HepG2 (cell line): ENCODE measurements around the gene FBXL12. TPM values are rescaled to one million over a fixed set of nuclear protein-coding genes. Genes with fewer than 3 reads are reported as not detected.

ENCODE experiments used
- ATAC-seq: fragments of 200-7000 bp; cut with Tn5 transposase; 3 replicates; pipeline ENCODE4 v1.9.1; 2020; ENCODE audit warnings: mild to moderate bottlenecking, moderate library complexity
- BruUV-seq: library from RNA; stranded (reverse); fragments of 400-500 nt; replicated peaks from 2 replicates; lab custom pipeline; 2021; lab: Mats Ljungman, UMichigan
- CTCF ChIA-PET: fragments of 300-600 bp; formaldehyde crosslinking; extraction: SDS; loops from one replicate; lab custom pipeline; 2021; ENCODE audit warnings: low total read pairs, inconsistent platforms, low intra/inter-chr PET ratio; lab: Yijun Ruan, JAX
- POLR2A ChIA-PET: fragments of 350-600 bp; sonication (Branson Sonifier 250); formaldehyde crosslinking; loops from one replicate; lab custom pipeline; 2020; ENCODE audit warnings: antibody characterized with exemption, inconsistent platforms; lab: Yijun Ruan, JAX
- DNase-seq: peaks from one replicate; pipeline ENCODE4 v3.0.0-alpha.2; 2015; ENCODE audit warnings: low spot score
- FAIRE-seq: peaks from 3 replicates; lab custom pipeline; 2011; peaks lifted over from hg19 to GRCh38; lab: Jason Lieb, UNC
- H2AFZ ChIP-seq: one replicate; pipeline ENCODE4 v1.6.1; 2011; ENCODE audit warnings: low read length, inconsistent platforms
- H3K27ac ChIP-seq: fragments of 300-600 bp; 3 replicates; pipeline ENCODE4 v1.8.0; 2011; ENCODE audit warnings: mixed run types, mild to moderate bottlenecking, mixed read lengths, low read length, inconsistent platforms; ENCODE audit not compliant: insufficient read depth; ENCODE audit errors: extremely low read length
- H3K27me3 ChIP-seq, 2 experiments: fragments of 200-600 bp in 1 of 2; 2 replicates in 1 of 2; 3 replicates in 1 of 2; pipeline versions ENCODE4 v1.6.0 to v1.8.0; 2011; ENCODE audit warnings: low read length in 2 of 2, mild to moderate bottlenecking in 2 of 2, moderate library complexity in 2 of 2, inconsistent platforms in 1 of 2; ENCODE audit not compliant: insufficient read depth in 2 of 2, control insufficient read depth in 1 of 2
- H3K36me3 ChIP-seq, 2 experiments: fragments of 200-600 bp in 1 of 2; replicated peaks in 1 of 2; 2 replicates in 1 of 2; 3 replicates in 1 of 2; pipeline versions ENCODE4 v1.5.1 to v1.8.0; 2011; ENCODE audit warnings: low read length in 2 of 2, inconsistent platforms in 1 of 2; ENCODE audit not compliant: insufficient read depth in 2 of 2, control insufficient read depth in 1 of 2
- H3K4me1 ChIP-seq: 2 replicates; pipeline ENCODE4 v1.5.1; 2012; ENCODE audit warnings: low read length, inconsistent platforms; ENCODE audit not compliant: insufficient read depth
- H3K4me2 ChIP-seq: 2 replicates; pipeline ENCODE4 v1.6.0; 2011; ENCODE audit warnings: low read depth, low read length, inconsistent platforms
- H3K4me3 ChIP-seq, 3 experiments: fragments of 200-600 bp in 1 of 3; sonication (generic), shearing (Covaris generic) in 1 of 3; replicated peaks in 1 of 3; 2 replicates each; pipeline ENCODE4 v1.5.1; 2011 to 2016; ENCODE audit warnings: low read length in 3 of 3, inconsistent platforms in 2 of 3, low read depth in 2 of 3, mild to moderate bottlenecking in 2 of 3, control low read depth in 1 of 3, mixed read lengths in 1 of 3; ENCODE audit not compliant: insufficient read depth in 1 of 3
- H3K79me2 ChIP-seq: one replicate; pipeline ENCODE4 v1.6.1; 2011; ENCODE audit warnings: low read length, inconsistent platforms; ENCODE audit not compliant: insufficient read depth
- H3K9ac ChIP-seq: 2 replicates; pipeline ENCODE4 v1.6.0; 2011; ENCODE audit warnings: mild to moderate bottlenecking, low read depth, low read length, inconsistent platforms; ENCODE audit not compliant: insufficient read depth
- H3K9me3 ChIP-seq: 2 replicates; pipeline ENCODE4 v1.5.1; 2012; ENCODE audit warnings: mild to moderate bottlenecking, low read length
- H4K20me1 ChIP-seq: 2 replicates; pipeline ENCODE4 v1.6.0; 2011; ENCODE audit warnings: inconsistent platforms, mild to moderate bottlenecking, low read length, moderate library complexity; ENCODE audit not compliant: insufficient read depth
- ATAD3A ChIP-seq: sonication (generic); formaldehyde crosslinking; IDR thresholded peaks from 2 replicates; pipeline ENCODE4 v1.4.0; 2020; ENCODE audit warnings: missing genetic modification reagents
- ETV5 ChIP-seq: IDR thresholded peaks from 2 replicates; pipeline ENCODE4 v1.6.1; 2018; ENCODE audit warnings: missing biosample characterization, missing genetic modification reagents, inconsistent platforms, borderline replicate concordance
- GATAD2A ChIP-seq: IDR thresholded peaks from 2 replicates; pipeline ENCODE4 v1.6.1; 2016
- MAZ ChIP-seq, 2 experiments: sonication (generic) in 1 of 2; formaldehyde crosslinking in 1 of 2; IDR thresholded peaks; 2 replicates each; pipeline versions ENCODE4 v1.5.0 to v1.6.1; 2012 to 2020; ENCODE audit warnings: low read depth in 2 of 2, mild to moderate bottlenecking in 2 of 2, borderline replicate concordance in 1 of 2, improper control_type of control experiment in 1 of 2, low read length in 1 of 2, missing genetic modification reagents in 1 of 2, moderate library complexity in 1 of 2
- MZF1 ChIP-seq: sonication (generic); formaldehyde crosslinking; IDR thresholded peaks from 2 replicates; pipeline ENCODE4 v1.8.1; 2023; ENCODE audit warnings: mild to moderate bottlenecking, missing genetic modification reagents, borderline replicate concordance
- POLR2A ChIP-seq, 2 experiments: IDR thresholded peaks; 2 replicates each; pipeline ENCODE4 v1.6.1; 2011; ENCODE audit warnings: low read depth in 2 of 2, low read length in 2 of 2, mild to moderate bottlenecking in 1 of 2, moderate library complexity in 1 of 2; ENCODE audit not compliant: insufficient read depth in 1 of 2
- SMARCE1 ChIP-seq: fragments of 450-650 bp; IDR thresholded peaks from 2 replicates; pipeline ENCODE4 v1.6.1; 2017; ENCODE audit warnings: borderline replicate concordance
- SP1 ChIP-seq, 2 experiments: fragments of 450-650 bp in 1 of 2; sonication (generic) in 1 of 2; formaldehyde crosslinking in 1 of 2; IDR thresholded peaks; 2 replicates each; pipeline versions ENCODE4 v1.4.0 to v1.6.1; 2016 to 2020; ENCODE audit warnings: missing genetic modification reagents in 1 of 2
- SP4 ChIP-seq: sonication (generic); formaldehyde crosslinking; IDR thresholded peaks from 2 replicates; pipeline ENCODE4 v1.8.1; 2023; ENCODE audit warnings: mild to moderate bottlenecking, missing genetic modification reagents
- SP5 ChIP-seq: IDR thresholded peaks from 2 replicates; pipeline ENCODE4 v1.6.1; 2016; ENCODE audit warnings: low read depth, borderline replicate concordance
- ZBTB4 ChIP-seq: sonication (generic); formaldehyde crosslinking; IDR thresholded peaks from 2 replicates; pipeline ENCODE4 v1.4.0; 2020; ENCODE audit warnings: missing genetic modification reagents, mild to moderate bottlenecking, borderline replicate concordance
- ZNF687 ChIP-seq: sonication (generic); formaldehyde crosslinking; IDR thresholded peaks from 2 replicates; pipeline ENCODE4 v1.5.1; 2020; ENCODE audit warnings: mild to moderate bottlenecking, missing genetic modification reagents, moderate library complexity
- ZNF724P ChIP-seq: sonication (generic); formaldehyde crosslinking; IDR thresholded peaks from 2 replicates; pipeline ENCODE4 v1.8.0; 2022; ENCODE audit warnings: missing genetic modification reagents, borderline replicate concordance
- WGBS: methylation state at CpG from one replicate; pipeline ENCODE4 v1.1.6; 2017; ENCODE audit warnings: low lambda C conversion rate; 5-methylcytosine and 5-hydroxymethylcytosine counted together
- in situ Hi-C: cut with HindIII; loops from 2 replicates; pipeline ENCODE4 v1.10.0; 2017; ENCODE audit warnings: low pct_unique_long_range_greater_than_20kb; ENCODE audit not compliant: extremely low pct_ligation_motif_present
- intact Hi-C: fragments of 100-400 bp; cut with micrococcal nuclease; formaldehyde crosslinking; loops from one replicate; pipeline ENCODE4 v1.10.0; 2022; ENCODE audit not compliant: unreplicated experiment
- polyA plus RNA-seq, 8 experiments: library from polyadenylated mRNA; depleted of rRNA in 3 of 8; stranded (reverse) in 7 of 8; unstranded in 1 of 8; fragments of >200 nt; fragmentation: Illumina TruSeq in 4 of 8; extraction: Trizol in 4 of 8; gene quantifications; 2 replicates each; pipeline versions ENCODE4 v1.2.1 to v1.2.3, GENCODE V29; 2011 to 2016; ENCODE audit warnings: low read depth in 4 of 8, missing spikeins in 1 of 8, mixed read lengths in 1 of 8; ENCODE audit not compliant: insufficient read depth in 1 of 8
- total RNA-seq, 5 experiments: library from RNA; depleted of rRNA; stranded (reverse); fragments of >200 nt; fragmentation: Illumina TruSeq; extraction: Trizol; gene quantifications; 2 replicates each; pipeline ENCODE4 v1.2.3, GENCODE V29; 2016; ENCODE audit warnings: low read depth in 1 of 5

FBXL12 gene
- total and polyA plus RNA-seq, 2 of the 13 experiments (the other 11 are each of a cell fraction or from before 2014, with no cell fraction given), result 20.4 to 23.1 TPM

DNA sequence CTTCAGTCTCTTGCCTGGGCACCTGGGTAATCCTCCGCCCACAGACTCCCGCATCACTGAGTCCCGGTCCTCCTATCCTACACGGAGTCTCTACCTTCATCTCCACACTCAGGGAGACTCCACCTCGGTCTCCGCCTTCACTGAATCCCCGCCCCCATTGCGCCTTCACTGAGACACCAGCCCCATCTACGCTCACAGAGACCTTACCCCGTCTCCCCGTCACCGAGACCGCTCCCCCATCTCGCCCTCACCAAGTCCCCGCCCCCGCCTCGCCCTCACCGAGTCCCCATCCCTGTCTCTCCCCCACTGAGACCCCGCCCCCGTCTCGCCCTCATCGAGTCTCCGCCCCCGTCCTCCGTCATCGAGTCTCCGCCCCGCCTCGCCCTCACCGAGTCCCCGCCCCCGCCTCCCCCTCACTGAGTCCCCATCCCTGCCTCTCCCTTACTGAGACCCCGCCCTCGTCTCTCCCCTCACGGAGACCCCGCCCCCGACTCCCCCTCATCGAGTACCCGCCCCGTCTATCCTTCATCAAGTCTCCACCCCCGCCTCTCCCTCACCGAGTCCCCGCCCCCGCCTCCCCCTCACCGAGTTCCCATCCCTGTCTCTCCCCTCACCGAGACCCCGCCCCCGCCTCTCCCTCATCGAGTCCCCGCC is 27.2 kb downstream of the FBXL12 start:
- intact Hi-C loops, result loop anchor here (1.0 to 10.0 kb wide), 3 partner anchors 28 to 655 kb away; partner anchors contain the start of gene FBXL12
- ChIA-PET POLR2A (no interaction called here), CTCF (interaction anchor here (1.1 kb wide), 1 partner anchor 166 kb away, joined by 5 read pairs; no protein-coding TSS in a partner anchor)
- Histone ChIP-seq H3K79me2 (no peaks in the 10 kb centered on the region), H3K36me3 (no peaks in the 10 kb centered on the region), H3K27ac (peak overlapping the region; percentile 43), H3K4me1 (peaks cover 23% of the 10 kb centered on the region), H3K9ac (peak overlapping the region; percentile 46), H4K20me1 (no peaks in the 10 kb centered on the region), H2AFZ (no peak overlapping the region), H3K4me3 (peak overlapping the region; percentile 60 to 78 (median 75); a peak in 5 of 6 replicates), H3K27me3 (no peaks in the 10 kb centered on the region), H3K9me3 (no peaks in the 10 kb centered on the region), H3K4me2 (peak overlapping the region; percentile 90)
- 4% methylated on average over 50 of the region's 50 CpGs for WGBS
- DNase-seq, result peak; percentile 76
- peak; percentile 69 for ATAC-seq
- FAIRE-seq, result no peak
- BruUV-seq, result no TSS peak
- in situ Hi-C loops, result loop anchor here (5.0 to 25.0 kb wide), 2 partner anchors 164 to 654 kb away; partner anchors contain the start of genes OR7G3 and ZNF317
- TF ChIP-seq SMARCE1 (no peak), ATAD3A (CRISPR knock-in tag) (no peak), SP1 (IDR thresholded peaks at IDR 0.05) (no peak), SP1 (CRISPR knock-in tag; IDR thresholded peaks at IDR 0.05) (peak; percentile 61), GATAD2A (CRISPR knock-in tag) (no peak), ZNF724P (CRISPR knock-in tag) (no peak), MAZ (IDR thresholded peaks at IDR 0.05; ENCODE audit: borderline replicate concordance, low read depth, low read length) (no peak), MAZ (CRISPR knock-in tag; IDR thresholded peaks at IDR 0.05; ENCODE audit: low read depth) (0 out of 2 replicates have a peak, but pooled peaks have one; percentile 33), ZBTB4 (no peak), ZNF687 (CRISPR knock-in tag) (0 out of 2 replicates have a peak, but pooled peaks have one; percentile 21), MZF1 (CRISPR knock-in tag) (no peak), SP4 (CRISPR knock-in tag) (peak; percentile 56; the same call in 1 of the 2 replicates), ETV5 (no peak), SP5 (CRISPR knock-in tag) (0 out of 2 replicates have a peak, but pooled peaks have one; percentile 39), POLR2A (IDR thresholded peaks at IDR 0.05; ENCODE audit: insufficient read depth in 1 of 2, low read depth in 2 of 2, low read length in 2 of 2) (0 out of 4 replicates have a peak, but pooled peaks of 1 of the 2 experiments have one; percentile 36)
